Lung (tissue), 12 donors: ENCODE measurements around the gene STEAP3. TPM values are rescaled to one million over a fixed set of nuclear protein-coding genes. Genes with fewer than 3 reads are reported as not detected.

ENCODE experiments used
- ATAC-seq: fragments of 200-7000 bp; cut with Tn5 transposase; one replicate; pipeline ENCODE4 v1.9.1; 2020; ENCODE audit warnings: moderate number of reproducible peaks; ENCODE audit not compliant: insufficient read depth, low FRiP score
- DNase-seq, 3 donors: peaks; one replicate each; pipeline ENCODE4 v3.0.0-alpha.2; 2013 to 2017
- H3K27ac ChIP-seq, 2 donors: one replicate each; pipeline ENCODE4 v1.5.1; 2013; ENCODE audit warnings: mild to moderate bottlenecking in 2 of 2, moderate library complexity in 2 of 2, control low read depth in 1 of 2, inconsistent platforms in 1 of 2, low read depth in 1 of 2, low read length in 1 of 2
- H3K27me3 ChIP-seq, 3 donors: one replicate each; pipeline ENCODE4 v1.5.1; 2013; ENCODE audit warnings: low read length in 2 of 3; ENCODE audit not compliant: control insufficient read depth in 3 of 3, insufficient read depth in 3 of 3
- H3K36me3 ChIP-seq, 4 donors: one replicate each; pipeline ENCODE4 v1.5.1; 2013; ENCODE audit warnings: low read length in 4 of 4, mild to moderate bottlenecking in 1 of 4, moderate library complexity in 1 of 4; ENCODE audit not compliant: control insufficient read depth in 4 of 4, insufficient read depth in 4 of 4
- H3K4me1 ChIP-seq, 5 donors: one replicate each; pipeline ENCODE4 v1.5.1; 2013; ENCODE audit warnings: low read length in 5 of 5, mild to moderate bottlenecking in 2 of 5, moderate library complexity in 1 of 5; ENCODE audit not compliant: control insufficient read depth in 5 of 5, insufficient read depth in 5 of 5
- H3K4me3 ChIP-seq: one replicate; pipeline ENCODE4 v1.5.1; 2013; ENCODE audit warnings: mild to moderate bottlenecking, control low read depth, moderate library complexity
- H3K9ac ChIP-seq, 2 donors: one replicate each; pipeline ENCODE4 v1.5.1; 2013; ENCODE audit warnings: low read length in 2 of 2, control low read depth in 1 of 2; ENCODE audit not compliant: insufficient read depth in 1 of 2
- H3K9me3 ChIP-seq, 4 donors: one replicate each; pipeline ENCODE4 v1.5.1; 2013; ENCODE audit warnings: low read length in 3 of 4, mild to moderate bottlenecking in 1 of 4, moderate library complexity in 1 of 4; ENCODE audit not compliant: control insufficient read depth in 4 of 4, insufficient read depth in 3 of 4
- CTCF ChIP-seq: IDR thresholded peaks from 2 replicates; pipeline ENCODE4 v1.5.1; 2012; ENCODE audit warnings: mild to moderate bottlenecking; ENCODE audit errors: control extremely low read depth, extremely low read depth
- WGBS, 2 donors: extraction: QIAGEN DNeasy Blood & Tissue Kit; methylation state at CpG; one replicate each; pipeline ENCODE4 v1.1.7; 2013; 5-methylcytosine and 5-hydroxymethylcytosine counted together
- polyA plus RNA-seq, 2 donors: library from polyadenylated mRNA; stranded (reverse); fragments of 200-250 nt; gene quantifications; one replicate each; pipeline ENCODE4 v1.2.1, GENCODE V29; 2013
- total RNA-seq, 2 donors: library from RNA; depleted of rRNA in 1 of 2; stranded (reverse); fragments of >200 nt in 1 of 2; gene quantifications; one replicate each; pipeline ENCODE4 v1.2.1, GENCODE V29; 2014 to 2021
- donor health status: control.
- donor health status: control.
- donor health status: Bipolar disorder and iron deficiency.
- donor health status: healthy.
- donor health status: DM: yes; HTN: yes; CAD: no.

The STEAP3 gene
- total and polyA plus RNA-seq, 4 donors, result 4.3 to 47.8 (median 20.1) TPM

- peaks cover 0 to 5% (median 0%) of the 10 kb centered on the region in 5 donors for H3K4me1 ChIP-seq
- peaks cover 0 to 6% (median 0%) of the 10 kb centered on the region in 4 donors for H3K36me3 ChIP-seq
- peaks cover 0 to 4% (median 0%) of the 10 kb centered on the region in 4 donors for H3K9me3 ChIP-seq
- DNase-seq, result no peak
- 93 to 94% methylated on average over 9 of the region's 9 CpGs for WGBS, 2 donors
- no peak overlapping the region for H3K27ac ChIP-seq
- TF ChIP-seq CTCF, result no peak
- H3K27me3 ChIP-seq, result no peaks in the 10 kb centered on the region
- H3K9ac ChIP-seq, result no peak overlapping the region
- ATAC-seq, result no peak
- no peak overlapping the region for H3K4me3 ChIP-seq
Observed at GRCh38 chr2:119257198-119257597, 33.6 kb downstream of the STEAP3 start.

GRCh38 chr2:119259296-119259860 lies 35.7 kb downstream of the STEAP3 start:
- 92 to 93% methylated on average over 5 of the region's 5 CpGs for WGBS, 2 donors
- ATAC-seq, result no peak
- Histone ChIP-seq H3K9me3 (peaks cover 0 to 6% (median 0%) of the 10 kb centered on the region in 4 donors), H3K36me3 (peaks cover 0 to 7% (median 0%) of the 10 kb centered on the region in 4 donors), H3K27me3 (no peaks in the 10 kb centered on the region), H3K27ac (no peak overlapping the region), H3K4me3 (no peak overlapping the region), H3K9ac (no peak overlapping the region), H3K4me1 (peaks cover 0 to 5% (median 0%) of the 10 kb centered on the region in 5 donors)
- DNase-seq, result peak in 1 of 3 donors; percentile 4
- no peak for TF ChIP-seq CTCF

GRCh38 chr2:119260646-119261492 lies 37.2 kb downstream of the STEAP3 start:
- DNase-seq, result peak; percentile 37 to 52 (median 47)
- Histone ChIP-seq H3K27ac (no peak overlapping the region), H3K4me1 (peaks cover 0 to 5% (median 0%) of the 10 kb centered on the region in 5 donors), H3K27me3 (no peaks in the 10 kb centered on the region), H3K4me3 (no peak overlapping the region), H3K9me3 (peaks cover 0 to 8% (median 0%) of the 10 kb centered on the region in 4 donors), H3K36me3 (peaks cover 0 to 6% (median 0%) of the 10 kb centered on the region in 4 donors), H3K9ac (no peak overlapping the region)
- TF ChIP-seq CTCF, result no peak
- WGBS, 2 donors, result 72 to 73% methylated on average over 11 of the region's 11 CpGs
- no peak for ATAC-seq
